Fibroblast of the aortic adventitia (primary cell): ENCODE data around the gene DGKG. TPM values are rescaled to one million over a fixed set of nuclear protein-coding genes. Genes with fewer than 3 reads are reported as not detected.

Experiments used
- DNase-seq: peaks from one replicate; pipeline ENCODE4 v3.0.0-alpha.2; 2010; ENCODE audit warnings: low read depth
- H3K4me3 ChIP-seq: 2 replicates; pipeline ENCODE4 v1.5.1; 2011; ENCODE audit warnings: low read depth, mild to moderate bottlenecking, control low read depth, low read length, moderate library complexity
- total RNA-seq: library from RNA; depleted of rRNA; stranded (reverse); fragments of >200 nt; gene quantifications from 2 replicates; pipeline ENCODE4 v1.2.3, GENCODE V29; 2012; ENCODE audit warnings: low replicate concordance
- TF ChIP-seq, protein P1 (sequence below): IDR thresholded peaks from 2 replicates; pipeline ENCODE4 v1.5.1; 2011; ENCODE audit warnings: mild to moderate bottlenecking, low read length, control low read depth, inconsistent platforms; ENCODE audit not compliant: insufficient read depth

DGKG gene
- total RNA-seq, 1 donor, result 0.27 TPM

DNA sequence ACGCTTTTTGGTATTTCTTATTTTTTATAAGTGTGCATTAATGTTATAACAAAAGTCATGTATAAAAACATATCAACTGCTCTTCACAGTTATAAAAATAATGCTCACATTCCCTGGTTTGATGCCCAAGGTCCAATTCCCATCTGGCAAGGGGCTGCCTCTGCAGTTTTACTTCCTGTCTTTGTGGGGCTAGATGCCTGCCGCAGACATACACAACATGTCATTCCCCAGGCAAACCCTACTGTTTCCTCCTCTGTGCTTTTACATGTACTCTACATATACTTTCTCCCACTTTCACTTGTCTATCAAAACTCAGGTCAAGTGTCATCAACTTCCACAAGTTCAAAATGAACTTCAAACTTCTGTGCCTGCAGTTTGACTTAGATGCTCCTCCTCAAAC is 192.7 kb downstream of the DGKG start:
- DNase-seq, result no peak
- TF ChIP-seq, protein P1, sequence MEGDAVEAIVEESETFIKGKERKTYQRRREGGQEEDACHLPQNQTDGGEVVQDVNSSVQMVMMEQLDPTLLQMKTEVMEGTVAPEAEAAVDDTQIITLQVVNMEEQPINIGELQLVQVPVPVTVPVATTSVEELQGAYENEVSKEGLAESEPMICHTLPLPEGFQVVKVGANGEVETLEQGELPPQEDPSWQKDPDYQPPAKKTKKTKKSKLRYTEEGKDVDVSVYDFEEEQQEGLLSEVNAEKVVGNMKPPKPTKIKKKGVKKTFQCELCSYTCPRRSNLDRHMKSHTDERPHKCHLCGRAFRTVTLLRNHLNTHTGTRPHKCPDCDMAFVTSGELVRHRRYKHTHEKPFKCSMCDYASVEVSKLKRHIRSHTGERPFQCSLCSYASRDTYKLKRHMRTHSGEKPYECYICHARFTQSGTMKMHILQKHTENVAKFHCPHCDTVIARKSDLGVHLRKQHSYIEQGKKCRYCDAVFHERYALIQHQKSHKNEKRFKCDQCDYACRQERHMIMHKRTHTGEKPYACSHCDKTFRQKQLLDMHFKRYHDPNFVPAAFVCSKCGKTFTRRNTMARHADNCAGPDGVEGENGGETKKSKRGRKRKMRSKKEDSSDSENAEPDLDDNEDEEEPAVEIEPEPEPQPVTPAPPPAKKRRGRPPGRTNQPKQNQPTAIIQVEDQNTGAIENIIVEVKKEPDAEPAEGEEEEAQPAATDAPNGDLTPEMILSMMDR, result no peak
- no peak overlapping the region for H3K4me3 ChIP-seq

DNA sequence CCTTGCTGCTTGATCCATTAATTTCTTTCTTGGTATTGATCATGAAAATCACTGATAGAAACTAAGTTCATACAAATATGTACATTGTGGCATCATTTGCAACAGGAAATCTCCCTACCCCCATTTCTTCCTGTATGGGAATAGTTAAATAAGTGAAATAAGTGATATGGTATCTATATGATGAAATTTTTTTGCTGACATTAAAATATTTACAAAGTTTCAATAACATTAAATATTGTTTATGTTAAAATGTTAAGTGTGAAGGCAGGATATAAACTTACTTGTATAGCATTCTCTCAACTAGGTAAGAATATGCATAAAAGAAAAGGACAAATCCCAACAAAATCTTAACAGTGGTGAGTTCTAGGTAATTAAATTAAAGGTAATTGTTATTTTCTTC is 193.1 kb downstream of the DGKG start:
- DNase-seq, result no peak
- no peak overlapping the region for H3K4me3 ChIP-seq
- TF ChIP-seq, protein P1, result no peak

DNA sequence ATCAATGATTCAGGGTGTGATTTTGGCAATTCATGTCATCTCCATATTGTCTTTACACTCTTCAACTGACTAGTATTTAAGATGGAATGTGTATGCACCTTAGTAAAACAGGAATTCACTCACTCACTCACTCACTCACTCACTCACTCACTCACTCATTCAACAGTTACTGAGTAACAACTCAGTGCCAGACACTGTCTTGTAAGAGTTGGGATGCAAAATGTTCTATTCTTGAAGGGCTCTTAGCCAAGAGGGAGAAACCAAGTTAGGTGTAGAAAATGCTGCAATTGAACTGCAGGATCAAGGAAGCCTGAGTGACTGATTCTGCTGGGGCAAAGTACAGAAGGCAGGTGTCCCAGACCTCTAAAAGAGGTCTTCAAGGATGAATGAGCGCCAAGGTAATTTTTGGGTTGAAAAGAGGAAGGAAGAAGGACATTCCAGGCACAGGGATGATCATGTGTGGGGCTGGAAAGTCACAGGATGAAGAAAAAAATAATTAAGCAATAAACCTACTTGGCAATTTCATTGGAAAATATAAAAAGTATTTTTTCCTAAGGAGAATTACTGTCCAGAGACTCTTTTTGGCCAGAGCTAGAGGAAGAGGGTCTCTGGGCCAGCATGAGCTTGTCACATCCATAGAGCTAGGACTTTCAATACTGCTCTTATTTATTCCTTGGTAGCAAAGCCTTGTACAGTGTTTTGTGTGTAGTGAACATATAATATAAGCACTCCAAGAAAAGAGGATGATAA is 194.2 kb downstream of the DGKG start:
- no peak for DNase-seq
- H3K4me3 ChIP-seq, result no peak overlapping the region
- TF ChIP-seq, protein P1, result no peak

DNA sequence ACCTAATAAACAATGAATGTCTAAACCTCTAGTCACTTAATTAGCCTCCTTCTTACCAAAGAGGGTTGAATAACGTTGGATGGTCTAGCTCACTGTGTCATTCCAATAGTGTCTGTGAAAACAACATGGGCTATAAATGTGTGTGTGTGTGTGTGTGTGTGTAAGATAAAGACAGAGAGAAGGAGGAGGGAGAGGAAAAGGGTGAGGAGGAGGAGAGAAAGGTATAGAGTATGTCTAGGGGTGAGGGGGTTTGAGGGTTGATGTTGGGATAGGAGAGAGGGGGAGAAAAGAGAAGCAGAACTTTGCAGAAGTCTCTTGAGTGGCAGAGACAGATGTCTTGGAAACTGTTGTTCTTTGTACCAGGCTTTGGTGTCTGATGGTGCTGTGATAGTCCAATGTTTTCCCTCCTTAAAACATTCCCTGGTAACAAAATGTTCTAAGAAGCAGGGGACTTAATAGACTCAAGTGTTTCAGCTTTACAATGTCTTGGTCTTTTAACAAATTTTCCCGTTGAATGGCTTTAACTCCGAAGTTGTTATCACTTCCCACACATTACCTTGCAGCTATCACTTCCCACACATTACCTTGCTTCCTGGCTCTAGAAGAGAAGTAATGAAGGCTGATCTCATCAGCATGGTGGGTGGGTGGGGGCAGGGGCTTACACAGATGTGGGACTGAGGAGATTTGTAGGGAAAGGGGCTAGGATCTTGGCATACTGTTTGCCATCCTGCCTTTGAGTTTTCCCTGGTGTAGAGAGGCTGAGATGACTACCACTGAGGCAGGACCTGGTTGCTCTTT is 195.3 kb downstream of the DGKG start:
- no peak for DNase-seq
- H3K4me3 ChIP-seq, result no peak overlapping the region
- TF ChIP-seq, protein P1, result no peak

DNA sequence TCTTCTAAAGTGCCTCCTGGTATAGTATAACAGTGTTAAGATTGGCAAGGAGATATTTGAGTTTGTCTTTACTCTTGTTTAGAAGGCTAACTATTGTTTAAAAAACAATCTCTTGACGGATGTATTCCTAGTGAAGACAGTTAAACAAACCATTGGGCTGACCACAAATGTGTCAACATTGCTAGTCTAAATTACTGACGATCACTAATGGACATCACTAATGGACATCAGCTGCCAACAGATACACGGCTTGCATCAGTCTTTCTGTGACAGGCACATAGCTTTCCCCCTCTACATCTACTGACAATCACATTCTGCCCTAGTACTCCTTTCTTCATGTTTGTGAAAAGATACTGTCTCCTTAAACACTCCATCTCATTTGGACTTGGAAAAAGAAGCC is 196.0 kb downstream of the DGKG start:
- no peak overlapping the region for H3K4me3 ChIP-seq
- no peak for DNase-seq
- TF ChIP-seq, protein P1, result no peak

DNA sequence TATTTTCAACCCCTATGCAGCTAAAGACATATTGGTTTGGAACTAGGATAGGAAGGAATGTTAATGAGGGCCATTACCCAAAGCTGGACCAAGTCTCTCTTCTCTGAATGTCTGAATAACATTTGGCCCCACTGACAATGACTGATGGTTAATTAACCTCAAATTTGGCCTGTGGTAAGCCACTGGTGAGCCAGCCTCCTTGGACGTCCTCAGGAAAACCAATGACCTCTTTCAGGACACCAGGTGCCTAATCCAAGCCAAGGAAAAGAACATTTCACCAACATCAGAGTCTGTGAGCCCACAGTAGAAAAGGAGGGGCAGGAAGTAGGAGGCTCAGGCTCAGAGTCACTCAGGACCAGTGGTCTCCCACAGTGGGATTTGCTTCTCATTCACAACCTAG is 196.7 kb downstream of the DGKG start:
- TF ChIP-seq, protein P1, result no peak
- no peak for DNase-seq
- no peak overlapping the region for H3K4me3 ChIP-seq
